HG02759 (cell line): ENCODE results near the gene AQP1.

Source experiments
- ATAC-seq: cut with Tn5 transposase; IDR thresholded peaks from one replicate; pipeline ENCODE4 v1.9.1; 2021; ENCODE audit warnings: mild to moderate bottlenecking, moderate library complexity; ENCODE audit not compliant: unreplicated experiment

The AQP1 gene

GRCh38 chr7:30881448-30881847 lies 30.2 kb upstream of the AQP1 start:
- no peak for ATAC-seq

DNA sequence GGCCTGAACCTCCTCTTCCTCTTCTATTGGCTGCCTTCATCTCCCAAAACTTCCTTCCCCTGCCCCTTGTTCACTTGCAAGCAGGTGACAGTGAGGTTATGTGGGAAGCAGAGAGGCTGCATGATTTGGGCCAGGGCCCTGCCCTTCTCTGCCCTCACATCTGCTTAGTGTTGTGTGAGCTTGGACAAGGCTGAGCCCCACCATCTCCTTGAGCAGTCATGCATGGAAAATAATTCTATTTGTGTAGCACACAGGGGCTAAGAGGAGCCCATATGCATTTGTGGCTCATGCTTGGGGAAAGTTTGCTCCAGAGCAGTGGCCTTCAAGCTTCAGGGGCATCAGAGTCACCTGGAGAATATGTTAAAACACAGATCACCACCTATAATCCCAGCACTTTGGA lies 26.8 kb upstream of the AQP1 start:
- peak; percentile 74 for ATAC-seq

DNA sequence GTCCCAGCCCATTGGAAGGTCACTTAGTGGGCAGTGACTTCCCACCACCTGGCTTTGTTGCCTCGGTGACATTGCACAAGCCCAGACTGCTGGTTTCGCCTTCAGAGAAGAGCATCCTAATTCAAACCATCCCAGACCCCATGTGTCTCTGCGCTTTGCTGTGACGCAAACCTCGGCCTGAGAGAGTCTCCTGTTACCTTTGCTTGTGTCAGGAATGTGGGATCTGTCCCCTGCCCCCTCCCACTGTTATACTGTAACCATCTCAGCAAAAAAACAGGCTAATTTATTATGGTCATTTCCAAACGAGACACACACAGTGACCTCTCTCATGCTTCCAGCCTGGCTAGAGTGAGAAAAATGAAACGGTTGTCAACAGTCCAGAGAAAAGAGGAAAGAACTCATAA lies 25.0 kb upstream of the AQP1 start:
- ATAC-seq = no peak

DNA sequence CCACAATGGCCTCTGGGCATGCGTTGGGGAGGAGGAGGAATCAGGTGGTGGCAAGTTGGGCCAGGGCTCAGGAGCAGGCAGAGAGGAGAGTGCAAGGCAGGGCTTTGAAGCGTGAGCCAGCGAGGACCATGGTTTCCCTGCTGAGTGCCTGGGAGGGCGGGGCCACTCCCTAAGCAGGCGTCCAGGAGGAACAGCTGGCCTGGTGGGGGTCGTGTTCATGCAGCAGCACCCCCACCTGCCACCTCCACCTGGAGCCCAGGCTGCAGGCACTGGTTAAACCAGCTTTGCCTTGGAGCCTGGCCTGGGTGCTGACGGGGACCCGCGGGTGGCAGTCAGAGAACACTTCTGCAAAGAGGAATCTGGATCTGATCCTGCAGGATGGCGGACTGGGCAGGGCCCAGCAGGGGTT lies 24.2 kb upstream of the AQP1 start:
- no peak for ATAC-seq

GRCh38 chr7:30888747-30889146 lies 22.9 kb upstream of the AQP1 start:
- no peak for ATAC-seq

GRCh38 chr7:30890226-30890625 lies 21.4 kb upstream of the AQP1 start:
- ATAC-seq = no peak

DNA sequence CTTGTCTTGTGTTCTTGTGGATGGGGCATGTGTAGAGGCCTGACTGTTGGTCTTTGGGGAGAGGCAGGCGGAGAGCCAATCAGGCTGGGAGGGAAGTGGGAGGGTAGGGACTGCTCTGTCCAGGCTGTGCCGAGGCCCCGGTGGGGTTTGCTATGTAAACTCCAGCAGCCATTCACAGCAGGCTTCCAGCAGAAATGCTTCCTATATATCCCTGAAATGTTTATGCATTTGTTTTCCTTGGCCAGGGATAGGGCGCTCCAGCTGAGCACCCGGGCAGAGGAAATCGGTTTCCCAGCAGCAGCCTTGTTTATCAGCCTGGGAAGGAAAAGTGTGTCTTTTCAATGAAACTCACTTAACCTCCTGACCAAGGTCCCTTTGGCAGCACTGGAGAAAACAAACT lies 18.3 kb upstream of the AQP1 start:
- no peak for ATAC-seq

GRCh38 chr7:30894009-30894408 lies 17.6 kb upstream of the AQP1 start:
- ATAC-seq = no peak

- no peak for ATAC-seq
These were observed 16.6 kb upstream of the AQP1 start for GRCh38 chr7:30894866-30895605.

GRCh38 chr7:30896036-30896435 lies 15.6 kb upstream of the AQP1 start:
- ATAC-seq = no peak

DNA sequence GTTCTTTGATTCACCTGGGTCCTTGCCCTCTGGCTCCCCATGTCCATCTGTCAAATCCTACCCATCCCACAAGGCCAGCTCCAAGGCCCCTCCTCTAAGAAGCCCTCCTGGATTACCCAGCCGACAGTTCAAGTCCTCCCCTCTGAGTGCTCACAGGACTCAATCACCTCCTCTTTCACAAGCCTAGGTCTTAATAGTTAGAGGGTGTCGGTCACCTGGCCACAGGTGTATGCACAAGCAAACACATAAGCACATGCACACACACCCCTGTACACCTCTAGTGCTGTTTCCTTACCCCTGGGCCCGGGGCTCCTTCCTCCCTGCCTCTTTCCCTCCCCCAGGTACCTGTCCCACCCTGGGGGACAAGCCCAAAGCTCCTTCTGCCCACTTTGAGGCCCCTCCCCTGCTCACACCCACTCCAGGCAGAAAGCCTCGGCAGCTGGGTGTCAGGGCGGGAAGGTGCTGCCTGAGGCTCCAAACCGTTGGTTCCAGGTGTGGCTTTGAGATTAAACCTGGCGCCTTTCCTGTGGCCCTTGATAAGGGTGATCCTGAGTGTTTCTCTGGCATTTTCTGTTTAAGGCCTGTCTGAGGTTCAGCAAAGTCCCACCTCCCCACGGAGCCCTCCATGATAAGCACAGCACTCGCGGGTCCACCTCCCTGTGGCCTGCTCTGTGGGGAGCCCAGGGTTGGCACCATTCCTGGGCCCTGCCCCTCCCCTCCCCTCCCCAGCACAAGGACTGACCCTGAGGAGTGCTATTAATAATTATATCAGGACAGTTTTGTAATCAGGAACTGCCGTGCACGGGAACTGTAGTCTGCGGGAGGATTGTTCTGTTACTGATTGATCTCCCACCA lies 14.6 kb upstream of the AQP1 start:
- ATAC-seq = no peak

DNA sequence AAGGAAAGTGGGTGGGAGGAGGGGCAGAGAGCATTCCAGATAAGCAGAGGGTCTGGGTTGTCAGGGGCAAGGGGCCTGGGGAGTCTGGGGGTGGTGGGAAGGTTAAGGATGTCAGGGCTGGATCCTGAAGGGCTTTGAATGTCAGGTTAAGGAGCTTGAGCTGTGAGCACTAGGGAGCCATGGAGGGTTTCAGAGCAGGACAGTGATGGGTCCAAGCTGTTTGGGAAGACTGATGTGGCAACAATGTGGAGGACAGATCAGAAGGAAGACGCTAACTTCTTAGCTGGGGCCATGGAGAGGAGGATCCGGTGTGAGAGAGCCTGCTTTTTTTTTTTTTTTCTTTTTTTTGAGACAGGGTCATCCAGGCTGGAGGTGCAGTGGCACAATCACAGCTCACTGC lies 13.9 kb upstream of the AQP1 start:
- ATAC-seq = no peak

DNA sequence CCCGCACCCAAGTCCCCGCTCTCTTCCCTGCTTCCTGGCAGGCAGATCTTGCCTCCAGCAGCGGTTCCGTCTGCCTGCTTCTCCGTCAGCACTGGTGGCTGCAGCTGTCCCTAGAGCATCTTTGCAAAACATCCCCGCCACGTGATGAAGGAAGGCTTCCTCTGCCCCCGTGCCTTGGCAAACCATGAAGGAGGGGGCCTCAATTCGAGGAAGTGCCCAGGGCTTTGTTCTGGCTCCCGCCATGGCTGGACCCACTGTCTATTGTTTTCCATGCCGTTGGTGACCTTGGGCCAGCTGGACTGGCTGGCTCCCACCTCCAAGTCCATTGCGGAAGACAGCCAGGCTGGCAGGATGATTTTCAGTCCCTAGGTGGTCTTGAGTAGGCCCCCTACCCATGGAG lies 13.2 kb upstream of the AQP1 start:
- no peak for ATAC-seq

DNA sequence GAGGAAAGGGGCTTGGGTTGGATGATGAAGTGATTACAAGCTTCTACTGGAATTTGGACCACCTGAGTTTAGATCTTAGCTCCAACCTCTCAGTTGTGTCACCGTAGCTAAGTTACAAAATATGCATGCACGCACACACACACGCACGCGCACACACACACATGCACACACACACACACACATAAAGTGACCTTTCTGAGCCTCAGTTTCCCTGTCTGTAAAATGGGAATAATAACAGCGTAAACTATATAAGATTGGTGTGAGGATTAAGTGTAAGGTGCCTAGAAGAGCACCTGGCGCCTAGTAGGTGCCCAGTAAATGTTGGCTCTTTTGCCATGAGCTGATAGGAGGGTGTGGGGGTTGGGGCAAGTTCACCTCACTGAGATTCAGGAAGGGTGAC lies 12.6 kb upstream of the AQP1 start:
- no peak for ATAC-seq

DNA sequence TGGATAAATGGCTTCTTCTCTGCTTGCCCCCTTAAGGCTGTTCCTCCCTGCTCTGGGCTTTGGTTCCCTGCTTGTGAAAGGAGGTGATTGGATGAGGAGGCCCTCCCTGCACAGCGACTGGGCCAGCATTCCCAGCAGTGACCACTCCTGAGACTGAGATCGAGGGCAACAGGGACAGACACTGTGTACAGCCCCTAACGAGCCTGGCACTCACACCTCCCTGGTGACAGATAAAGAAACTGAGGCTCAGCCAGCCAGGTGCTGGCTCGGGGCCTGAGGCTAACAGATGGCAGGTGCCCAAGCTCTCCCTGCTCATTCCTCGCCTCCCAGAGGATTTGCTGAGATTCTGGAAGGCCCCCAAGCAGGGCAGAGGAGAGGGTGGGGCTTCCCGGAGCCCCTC lies 12.0 kb upstream of the AQP1 start:
- ATAC-seq = no peak

- no peak for ATAC-seq
These were observed 11.6 kb upstream of the AQP1 start for GRCh38 chr7:30900053-30900452.

- ATAC-seq = no peak
These were observed 10.8 kb upstream of the AQP1 start for GRCh38 chr7:30900803-30901362.

- ATAC-seq = no peak
These were observed 9.8 kb upstream of the AQP1 start for GRCh38 chr7:30901856-30902255.

GRCh38 chr7:30902466-30902865 lies 9.2 kb upstream of the AQP1 start:
- no peak for ATAC-seq

GRCh38 chr7:30903146-30903545 lies 8.5 kb upstream of the AQP1 start:
- no peak for ATAC-seq

GRCh38 chr7:30904561-30904960 lies 7.1 kb upstream of the AQP1 start:
- no peak for ATAC-seq
